NCI-H345 treated with DMSO at 0.1 percent for 48 hours (cell line): ENCODE data around the gene ZNF70.

ENCODE experiments used
- DNase-seq: peaks from one replicate; lab custom pipeline; 2025; ENCODE audit not compliant: unreplicated experiment; lab: John Stamatoyannopoulos, UW

Gene ZNF70

GRCh38 chr22:23718371-23719165 lies 32.3 kb downstream of the ZNF70 start:
- DNase-seq = no peak

GRCh38 chr22:23716811-23717801 lies 33.8 kb downstream of the ZNF70 start:
- peak; percentile 86 for DNase-seq

- DNase-seq = no peak
These were observed 35.0 kb downstream of the ZNF70 start for GRCh38 chr22:23715806-23716375.

- no peak for DNase-seq
These were observed 36.0 kb downstream of the ZNF70 start for GRCh38 chr22:23714596-23715578.

- no peak for DNase-seq
These were observed 37.0 kb downstream of the ZNF70 start for GRCh38 chr22:23713696-23714595.

- no peak for DNase-seq
These were observed 38.7 kb downstream of the ZNF70 start for GRCh38 chr22:23712256-23712655.

GRCh38 chr22:23709107-23709506 lies 41.8 kb downstream of the ZNF70 start:
- no peak for DNase-seq

GRCh38 chr22:23708270-23708669 lies 42.6 kb downstream of the ZNF70 start:
- DNase-seq = no peak

GRCh38 chr22:23705358-23705757 lies 45.6 kb downstream of the ZNF70 start:
- no peak for DNase-seq

GRCh38 chr22:23704829-23705228 lies 46.1 kb downstream of the ZNF70 start:
- no peak for DNase-seq

GRCh38 chr22:23704062-23704461 lies 46.9 kb downstream of the ZNF70 start:
- DNase-seq = no peak

- DNase-seq = no peak
These were observed 50.2 kb downstream of the ZNF70 start for GRCh38 chr22:23700706-23701105.

GRCh38 chr22:23698673-23699235 lies 52.2 kb downstream of the ZNF70 start:
- DNase-seq = no peak

GRCh38 chr22:23698094-23698493 lies 52.8 kb downstream of the ZNF70 start:
- no peak for DNase-seq

- DNase-seq = no peak
These were observed 53.6 kb downstream of the ZNF70 start for GRCh38 chr22:23697031-23697970.

- no peak for DNase-seq
These were observed 54.5 kb downstream of the ZNF70 start for GRCh38 chr22:23696326-23696851.

GRCh38 chr22:23695571-23696325 lies 55.2 kb downstream of the ZNF70 start:
- DNase-seq = no peak
